PC-3 (cell line): ENCODE measurements around the gene NDFIP2. TPM values are rescaled to one million over a fixed set of nuclear protein-coding genes. Genes with fewer than 3 reads are reported as not detected.

Experiments
- ATAC-seq: fragments of 200-7000 bp; cut with Tn5 transposase; 2 replicates; pipeline ENCODE4 v1.9.1; 2020; ENCODE audit warnings: mild to moderate bottlenecking, moderate library complexity
- BruUV-seq: library from RNA; stranded (reverse); fragments of 400-500 nt; replicated peaks from 2 replicates; lab custom pipeline; 2021; lab: Mats Ljungman, UMichigan
- CTCF ChIA-PET: fragments of 300-600 bp; sonication (Branson Sonifier 250); formaldehyde crosslinking; loops from one replicate; lab custom pipeline; 2022; ENCODE audit warnings: antibody characterized with exemption; lab: Charles Lee
- POLR2A ChIA-PET: fragments of 300-600 bp; sonication (Branson Sonifier 250); formaldehyde crosslinking; loops from one replicate; lab custom pipeline; 2022; ENCODE audit warnings: antibody characterized with exemption; ENCODE audit not compliant: unreplicated experiment; lab: Charles Lee
- DNase-seq: peaks from one replicate; pipeline ENCODE4 v3.0.0-alpha.2; 2015
- H2AFZ ChIP-seq: fragments of 300-600 bp; sonication (generic); 2 replicates; pipeline ENCODE4 v1.6.0; 2016; ENCODE audit warnings: antibody characterized with exemption, low read length
- H3F3A ChIP-seq: fragments of 300-600 bp; sonication (generic); one replicate; pipeline ENCODE4 v1.6.0; 2017; ENCODE audit warnings: antibody characterized with exemption, low read length, control low read depth, mild to moderate bottlenecking; ENCODE audit not compliant: unreplicated experiment
- H3K27ac ChIP-seq: fragments of 300-600 bp; sonication (generic); 2 replicates; pipeline ENCODE4 v1.5.1; 2016; ENCODE audit warnings: mild to moderate bottlenecking, low read length
- H3K27me3 ChIP-seq: fragments of 300-600 bp; sonication (generic); 2 replicates; pipeline ENCODE4 v1.6.1; 2016; ENCODE audit warnings: low read length, mixed read lengths
- H3K36me3 ChIP-seq: fragments of 300-600 bp; sonication (generic); 2 replicates; pipeline ENCODE4 v1.6.1; 2016; ENCODE audit warnings: low read depth, mixed run types, low read length, mixed read lengths
- H3K4me1 ChIP-seq: fragments of 300-600 bp; sonication (generic); 2 replicates; pipeline ENCODE4 v1.5.1; 2016; ENCODE audit warnings: low read length; ENCODE audit not compliant: insufficient read depth
- H3K4me2 ChIP-seq: fragments of 300-600 bp; sonication (generic); 2 replicates; pipeline ENCODE4 v1.6.0; 2016; ENCODE audit warnings: low read length
- H3K4me3 ChIP-seq: fragments of 300-600 bp; sonication (generic); 2 replicates; pipeline ENCODE4 v1.5.1; 2016; ENCODE audit warnings: mild to moderate bottlenecking, low read length, mixed read lengths
- H3K79me2 ChIP-seq: fragments of 300-600 bp; sonication (generic); 2 replicates; pipeline ENCODE4 v1.6.1; 2017; ENCODE audit warnings: low read length, mixed read lengths
- H3K9ac ChIP-seq: fragments of 300-600 bp; sonication (generic); 2 replicates; pipeline ENCODE4 v1.6.0; 2016; ENCODE audit warnings: mild to moderate bottlenecking, low read length
- H3K9me2 ChIP-seq: fragments of 300-600 bp; sonication (generic); replicated peaks from 2 replicates; pipeline ENCODE4 v1.6.1; 2016; ENCODE audit warnings: mixed run types, low read length, mixed read lengths
- H3K9me3 ChIP-seq: fragments of 300-600 bp; sonication (generic); 2 replicates; pipeline ENCODE4 v1.6.1; 2016; ENCODE audit warnings: low read length, mixed read lengths
- H4K20me1 ChIP-seq: fragments of 300-600 bp; sonication (generic); 2 replicates; pipeline ENCODE4 v1.6.1; 2016; ENCODE audit warnings: low read length, mixed read lengths
- EZH2 ChIP-seq: fragments of 300-600 bp; sonication (generic); IDR thresholded peaks from one replicate; pipeline ENCODE4 v1.6.1; 2017; ENCODE audit warnings: antibody characterized with exemption, mild to moderate bottlenecking, low read length; ENCODE audit not compliant: unreplicated experiment
- EZH2phosphoT487 ChIP-seq: fragments of 300-600 bp; sonication (generic); IDR thresholded peaks from 2 replicates; pipeline ENCODE4 v1.6.1; 2018; ENCODE audit warnings: mild to moderate bottlenecking, antibody characterized with exemption, low read length, borderline replicate concordance
- intact Hi-C: fragments of 100-400 bp; cut with micrococcal nuclease; formaldehyde crosslinking; loops from 2 replicates; pipeline ENCODE4 v1.9.0; 2023
- total RNA-seq: library from RNA; depleted of rRNA; stranded (reverse); fragments of >200 nt; gene quantifications from 2 replicates; pipeline ENCODE4 v1.2.3, GENCODE V29; 2014; rRNA removed
- TF ChIP-seq, protein P1 (sequence below): fragments of 300-600 bp; sonication (generic); conservative IDR thresholded peaks from 2 replicates; pipeline ENCODE4 v1.5.1; 2017; ENCODE audit warnings: antibody characterized with exemption, low read depth, mild to moderate bottlenecking, low read length

The NDFIP2 gene
- total RNA-seq, 1 experiment from 2014 or later: 19.5 TPM

- TF ChIP-seq EZH2phosphoT487 (no peak), EZH2 (no peak)
- TF ChIP-seq, protein P1, sequence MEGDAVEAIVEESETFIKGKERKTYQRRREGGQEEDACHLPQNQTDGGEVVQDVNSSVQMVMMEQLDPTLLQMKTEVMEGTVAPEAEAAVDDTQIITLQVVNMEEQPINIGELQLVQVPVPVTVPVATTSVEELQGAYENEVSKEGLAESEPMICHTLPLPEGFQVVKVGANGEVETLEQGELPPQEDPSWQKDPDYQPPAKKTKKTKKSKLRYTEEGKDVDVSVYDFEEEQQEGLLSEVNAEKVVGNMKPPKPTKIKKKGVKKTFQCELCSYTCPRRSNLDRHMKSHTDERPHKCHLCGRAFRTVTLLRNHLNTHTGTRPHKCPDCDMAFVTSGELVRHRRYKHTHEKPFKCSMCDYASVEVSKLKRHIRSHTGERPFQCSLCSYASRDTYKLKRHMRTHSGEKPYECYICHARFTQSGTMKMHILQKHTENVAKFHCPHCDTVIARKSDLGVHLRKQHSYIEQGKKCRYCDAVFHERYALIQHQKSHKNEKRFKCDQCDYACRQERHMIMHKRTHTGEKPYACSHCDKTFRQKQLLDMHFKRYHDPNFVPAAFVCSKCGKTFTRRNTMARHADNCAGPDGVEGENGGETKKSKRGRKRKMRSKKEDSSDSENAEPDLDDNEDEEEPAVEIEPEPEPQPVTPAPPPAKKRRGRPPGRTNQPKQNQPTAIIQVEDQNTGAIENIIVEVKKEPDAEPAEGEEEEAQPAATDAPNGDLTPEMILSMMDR: no peak
- H2AFZ ChIP-seq: no peak overlapping the region
- no peak overlapping the region for H3K9ac ChIP-seq
- intact Hi-C loops: no loop called here
- no peaks in the 10 kb centered on the region for H3K27me3 ChIP-seq
- H3K4me1 ChIP-seq: no peaks in the 10 kb centered on the region
- H3K79me2 ChIP-seq: no peaks in the 10 kb centered on the region
- H4K20me1 ChIP-seq: no peaks in the 10 kb centered on the region
- H3K9me2 ChIP-seq: no peaks in the 10 kb centered on the region
- BruUV-seq: no TSS peak
- no peak overlapping the region for H3K4me2 ChIP-seq
- POLR2A ChIA-PET: no interaction called here
- H3K9me3 ChIP-seq: no peaks in the 10 kb centered on the region
- no peak for DNase-seq
- ATAC-seq: no peak
- H3K27ac ChIP-seq: no peak overlapping the region
- no peaks in the 10 kb centered on the region for H3K36me3 ChIP-seq
- H3K4me3 ChIP-seq: no peak overlapping the region
- CTCF ChIA-PET: no interaction called here
- no peaks in the 10 kb centered on the region for H3F3A ChIP-seq
Measured at GRCh38 chr13:79602936-79603335, 122.0 kb downstream of the NDFIP2 start.

DNA sequence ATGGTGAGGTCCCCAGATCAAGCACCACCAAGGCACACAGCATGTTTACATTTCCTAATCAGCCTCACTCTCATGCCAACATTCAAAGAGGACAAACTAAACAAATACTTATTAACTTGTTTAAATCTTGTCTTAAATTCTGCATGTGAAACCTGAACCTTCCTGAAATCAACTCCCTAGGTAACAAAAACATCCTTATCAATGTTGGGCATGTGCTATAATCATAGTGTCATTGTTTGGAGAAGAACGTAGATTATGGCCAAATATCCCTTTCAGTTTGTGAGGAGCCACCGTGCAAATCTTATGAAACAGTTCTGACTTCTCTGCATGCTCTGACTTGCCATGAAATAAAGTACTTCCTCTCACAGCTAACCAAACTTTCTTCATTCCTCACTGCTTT is 123.8 kb downstream of the NDFIP2 start:
- Histone ChIP-seq H3K36me3 (no peaks in the 10 kb centered on the region), H2AFZ (peak overlapping the region; percentile 30; the same call in 1 of the 2 replicates), H3K4me3 (no peak overlapping the region), H3F3A (no peaks in the 10 kb centered on the region), H3K79me2 (no peaks in the 10 kb centered on the region), H3K27ac (no peak overlapping the region), H3K9ac (no peak overlapping the region), H4K20me1 (no peaks in the 10 kb centered on the region), H3K27me3 (no peaks in the 10 kb centered on the region), H3K9me2 (no peaks in the 10 kb centered on the region), H3K4me2 (no peak overlapping the region), H3K9me3 (no peaks in the 10 kb centered on the region), H3K4me1 (no peaks in the 10 kb centered on the region)
- ChIA-PET CTCF (no interaction called here), POLR2A (no interaction called here)
- ATAC-seq (no peak), DNase-seq (no peak)
- no TSS peak for BruUV-seq
- TF ChIP-seq, protein P1: no peak
- TF ChIP-seq EZH2phosphoT487 (no peak), EZH2 (no peak)
- intact Hi-C loops: no loop called here

Other genes with a start within 250 kb of the NDFIP2 start
- gene RBM26, start 74.9 kb upstream of the NDFIP2 start, total RNA-seq: 15.8 and 16.1 TPM in 2 replicates